ENCODE measurements around the gene ITPRIP. TPM values are rescaled to one million over a fixed set of nuclear protein-coding genes. Genes with fewer than 3 reads are reported as not detected.

ITPRIP gene
- total RNA-seq, 1 donor from 2014 or later: 1.6 TPM

- Histone ChIP-seq H3K27me3 (peaks cover 27% of the 10 kb centered on the region), H4K20me1 (ENCODE audit: low read depth) (peaks cover 21% of the 10 kb centered on the region), H3F3A (ENCODE audit: low read depth) (peaks cover 22% of the 10 kb centered on the region), H3K4me3 (no peak overlapping the region), H3K79me2 (ENCODE audit: low read depth) (peaks cover 31% of the 10 kb centered on the region), H3K4me2 (peak overlapping the region; percentile 99), H3K9ac (no peak overlapping the region), H2AFZ (replicated peaks) (no peak overlapping the region), H3K36me3 (no peaks in the 10 kb centered on the region), H3K4me1 (peaks cover 9% of the 10 kb centered on the region), H3K27ac (no peak overlapping the region), H3K9me3 (ENCODE audit: low read depth) (no peaks in the 10 kb centered on the region)
- Mint-ChIP-seq H3K36me3 (no peaks in the 10 kb centered on the region), H3K27me3 (ENCODE audit: insufficient read depth, low read depth) (peaks cover 7% of the 10 kb centered on the region), H3K4me3 (peak overlapping the region; percentile 95), H3K4me1 (peaks cover 39% of the 10 kb centered on the region), H3K27ac (peak overlapping the region; percentile 63), H3K9me3 (no peaks in the 10 kb centered on the region)
- no peak for DNase-seq (ENCODE audit: low spot score)
- TF ChIP-seq EZH2 (IDR thresholded peaks at IDR 0.05) (no peak), CTCF (IDR thresholded peaks at IDR 0.05) (no peak), EZH2phosphoT487 (IDR thresholded peaks at IDR 0.05) (no peak)
Measured at GRCh38 chr10:104339469-104340110, 1.3 kb upstream of the ITPRIP start.

- Mint-ChIP-seq H3K27ac (no peak overlapping the region), H3K27me3 (ENCODE audit: insufficient read depth, low read depth) (peaks cover 9% of the 10 kb centered on the region), H3K4me3 (peak overlapping the region; percentile 95), H3K36me3 (peaks cover 2% of the 10 kb centered on the region), H3K4me1 (peaks cover 48% of the 10 kb centered on the region), H3K9me3 (no peaks in the 10 kb centered on the region)
- Histone ChIP-seq H3K4me3 (peak overlapping the region; percentile 81), H4K20me1 (ENCODE audit: low read depth) (peaks cover 41% of the 10 kb centered on the region), H3K36me3 (no peaks in the 10 kb centered on the region), H3K9ac (no peak overlapping the region), H2AFZ (replicated peaks) (peak overlapping the region; percentile 93), H3K79me2 (ENCODE audit: low read depth) (peaks cover 49% of the 10 kb centered on the region), H3K4me2 (peak overlapping the region; percentile 99), H3K27me3 (peaks cover 27% of the 10 kb centered on the region), H3K9me3 (ENCODE audit: low read depth) (no peaks in the 10 kb centered on the region), H3K27ac (no peak overlapping the region), H3K4me1 (peaks cover 24% of the 10 kb centered on the region), H3F3A (ENCODE audit: low read depth) (peaks cover 27% of the 10 kb centered on the region)
- no peak for TF ChIP-seq EZH2phosphoT487 (IDR thresholded peaks at IDR 0.05)
- peak; percentile 6 for TF ChIP-seq EZH2 (IDR thresholded peaks at IDR 0.05)
- DNase-seq (ENCODE audit: low spot score): peak; percentile 81
Measured at GRCh38 chr10:104337521-104337984, 712 bp downstream of the ITPRIP start.

- Histone ChIP-seq H3K4me3 (peak overlapping the region; percentile 81), H3K4me2 (peak overlapping the region; percentile 99), H2AFZ (replicated peaks) (peak overlapping the region; percentile 93), H3K9me3 (ENCODE audit: low read depth) (no peaks in the 10 kb centered on the region), H3F3A (ENCODE audit: low read depth) (peaks cover 32% of the 10 kb centered on the region), H3K4me1 (peaks cover 30% of the 10 kb centered on the region), H3K9ac (no peak overlapping the region), H3K36me3 (no peaks in the 10 kb centered on the region), H3K27ac (no peak overlapping the region), H3K27me3 (peaks cover 28% of the 10 kb centered on the region), H4K20me1 (ENCODE audit: low read depth) (peaks cover 47% of the 10 kb centered on the region), H3K79me2 (ENCODE audit: low read depth) (peaks cover 55% of the 10 kb centered on the region)
- H3K4me1 Mint-ChIP-seq: peaks cover 54% of the 10 kb centered on the region
- peak; percentile 67 for DNase-seq (ENCODE audit: low spot score)
- TF ChIP-seq EZH2 (IDR thresholded peaks at IDR 0.05): no peak
- no peak for TF ChIP-seq EZH2phosphoT487 (IDR thresholded peaks at IDR 0.05)
- TF ChIP-seq CTCF (IDR thresholded peaks at IDR 0.05): no peak
- H3K4me3 Mint-ChIP-seq: peak overlapping the region; percentile 95
- peaks cover 2% of the 10 kb centered on the region for H3K36me3 Mint-ChIP-seq
- H3K27ac Mint-ChIP-seq: peak overlapping the region; percentile 81
- no peaks in the 10 kb centered on the region for H3K9me3 Mint-ChIP-seq
- H3K27me3 Mint-ChIP-seq (ENCODE audit: insufficient read depth, low read depth): peaks cover 9% of the 10 kb centered on the region
Measured at GRCh38 chr10:104336821-104337467, 1.3 kb downstream of the ITPRIP start.

Data from neural progenitor cell (in vitro differentiated cells).